Astrocyte of the cerebellum (primary cell): ENCODE measurements around the gene SPARCL1.
"Not testable (repeated sequence)": the region's sequence is repeated elsewhere in the genome, so short reads cannot be mapped to it uniquely, and the experiment has no call there.

ENCODE experiments used
- DNase-seq: peaks from one replicate; pipeline ENCODE4 v3.0.0-alpha.2; 2011; ENCODE audit warnings: low read depth
- H3K4me3 ChIP-seq: 2 replicates; pipeline ENCODE4 v1.5.1; 2011; ENCODE audit warnings: mild to moderate bottlenecking, low read depth, low read length, moderate library complexity
- in situ Hi-C: cut with HindIII; loops from 2 replicates; pipeline ENCODE4 v1.10.0; 2017; ENCODE audit warnings: low sequenced_read_pairs
- TF ChIP-seq, protein P1 (sequence below): IDR thresholded peaks from 2 replicates; pipeline ENCODE4 v1.5.1; 2012; ENCODE audit warnings: low read length, low read depth, moderate library complexity, mild to moderate bottlenecking; ENCODE audit errors: missing control alignments

Gene SPARCL1

DNA sequence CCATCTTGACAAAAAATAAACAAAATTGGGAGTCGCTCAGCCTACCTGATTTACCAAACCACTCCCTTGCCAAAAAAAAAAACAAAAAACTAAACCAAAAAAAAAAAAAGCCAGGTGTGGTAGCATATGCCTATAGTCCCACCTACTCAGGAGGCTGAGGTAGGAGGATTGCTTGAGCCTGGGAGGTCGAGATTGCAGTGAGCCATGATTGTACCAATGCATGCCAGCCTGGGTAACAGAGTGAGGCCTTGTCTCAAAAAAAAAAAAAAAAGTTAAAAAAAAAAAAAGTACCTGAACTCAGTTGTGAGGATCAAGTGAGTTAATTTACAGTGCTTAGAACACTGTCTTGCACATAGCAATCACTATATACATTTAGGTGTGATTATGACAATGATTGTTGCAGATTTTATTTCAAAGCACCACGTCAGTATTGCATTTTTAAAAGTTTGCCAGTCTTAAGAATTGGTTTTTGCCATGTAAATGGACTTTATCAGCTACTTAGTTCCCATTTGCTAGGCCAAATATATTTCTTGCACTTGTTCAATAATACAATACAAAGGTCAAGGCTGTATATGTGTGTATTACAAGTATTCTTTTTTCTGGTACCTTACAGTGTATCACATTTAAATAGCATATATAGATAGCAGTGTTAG lies 102.2 kb downstream of the SPARCL1 start:
- H3K4me3 ChIP-seq, result no peak overlapping the region
- TF ChIP-seq, protein P1, sequence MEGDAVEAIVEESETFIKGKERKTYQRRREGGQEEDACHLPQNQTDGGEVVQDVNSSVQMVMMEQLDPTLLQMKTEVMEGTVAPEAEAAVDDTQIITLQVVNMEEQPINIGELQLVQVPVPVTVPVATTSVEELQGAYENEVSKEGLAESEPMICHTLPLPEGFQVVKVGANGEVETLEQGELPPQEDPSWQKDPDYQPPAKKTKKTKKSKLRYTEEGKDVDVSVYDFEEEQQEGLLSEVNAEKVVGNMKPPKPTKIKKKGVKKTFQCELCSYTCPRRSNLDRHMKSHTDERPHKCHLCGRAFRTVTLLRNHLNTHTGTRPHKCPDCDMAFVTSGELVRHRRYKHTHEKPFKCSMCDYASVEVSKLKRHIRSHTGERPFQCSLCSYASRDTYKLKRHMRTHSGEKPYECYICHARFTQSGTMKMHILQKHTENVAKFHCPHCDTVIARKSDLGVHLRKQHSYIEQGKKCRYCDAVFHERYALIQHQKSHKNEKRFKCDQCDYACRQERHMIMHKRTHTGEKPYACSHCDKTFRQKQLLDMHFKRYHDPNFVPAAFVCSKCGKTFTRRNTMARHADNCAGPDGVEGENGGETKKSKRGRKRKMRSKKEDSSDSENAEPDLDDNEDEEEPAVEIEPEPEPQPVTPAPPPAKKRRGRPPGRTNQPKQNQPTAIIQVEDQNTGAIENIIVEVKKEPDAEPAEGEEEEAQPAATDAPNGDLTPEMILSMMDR, result no peak
- in situ Hi-C loops, result no loop called here
- no peak for DNase-seq

DNA sequence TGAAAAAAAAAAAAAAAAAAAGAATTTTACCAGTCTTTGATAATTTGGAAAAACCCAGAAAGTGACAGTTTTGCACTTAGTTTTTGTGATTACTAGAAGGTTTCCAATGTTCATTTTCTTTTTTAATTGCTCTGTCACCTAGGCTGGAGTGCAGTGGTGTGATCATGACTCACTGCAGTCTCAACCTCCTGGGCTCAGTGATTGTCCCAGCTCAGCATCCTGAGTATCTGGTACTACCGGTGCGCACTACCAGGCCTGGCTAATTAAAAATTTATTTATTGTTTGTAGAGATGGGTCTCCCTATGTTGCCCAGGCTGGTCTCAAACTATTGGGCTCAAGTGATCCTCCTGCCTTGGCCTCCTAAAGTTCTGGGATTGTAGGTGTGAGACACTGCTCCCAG lies 103.5 kb downstream of the SPARCL1 start:
- in situ Hi-C loops, result no loop called here
- no peak overlapping the region for H3K4me3 ChIP-seq
- DNase-seq, result no peak
- TF ChIP-seq, protein P1, result no peak

DNA sequence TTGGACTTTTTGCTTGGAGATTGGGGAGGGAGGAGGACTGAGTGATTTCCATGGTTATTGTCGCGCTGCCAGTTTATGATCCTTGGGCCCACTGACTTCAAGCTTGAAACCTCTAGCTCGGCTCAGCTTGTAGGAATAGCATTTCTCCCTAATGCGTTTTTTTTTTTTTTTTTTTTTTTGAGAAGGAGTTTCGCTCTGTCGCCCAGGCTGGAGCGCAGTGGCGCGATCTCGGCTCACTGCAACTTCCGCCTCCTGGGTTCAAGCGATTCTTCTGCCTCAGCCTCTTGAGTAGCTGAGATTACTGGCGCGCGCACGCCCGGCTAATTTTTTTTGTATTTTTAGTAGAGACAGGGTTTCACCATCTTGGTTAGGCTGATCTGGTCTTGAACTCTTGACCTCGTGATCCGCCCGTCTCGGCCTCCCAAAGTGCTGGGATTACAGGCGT lies 105.1 kb downstream of the SPARCL1 start:
- DNase-seq, in situ Hi-C loops: not testable (repeated sequence)
- H3K4me3 ChIP-seq, result peak overlapping the region; percentile 76
